ENCODE measurements around the gene PUM2.

PUM2 gene

GRCh38 chr2:20217041-20217970, 133.3 kb downstream of the PUM2 start:
- H3K4me1 ChIP-seq (ENCODE audit: low read length), result peaks cover 15% of the 10 kb centered on the region
- H3K36me3 ChIP-seq (replicated peaks; ENCODE audit: low read depth, low read length), result no peaks in the 10 kb centered on the region
- H3K79me2 ChIP-seq (ENCODE audit: low read length), result no peaks in the 10 kb centered on the region
- H3K27me3 ChIP-seq (ENCODE audit: low read depth, low read length), result peaks cover 11% of the 10 kb centered on the region
- H4K20me1 ChIP-seq (ENCODE audit: insufficient read depth, low read length), result no peaks in the 10 kb centered on the region
- no peak overlapping the region for H3K27ac ChIP-seq (ENCODE audit: low read length)
- H3K9me3 ChIP-seq (ENCODE audit: insufficient read depth, low read length), result no peaks in the 10 kb centered on the region
- H3K9ac ChIP-seq (ENCODE audit: low read length), result no peak overlapping the region
- H3K4me3 ChIP-seq (ENCODE audit: low read length), result no peak overlapping the region
- H2AFZ ChIP-seq (ENCODE audit: low read depth, low read length), result no peak overlapping the region
- H3K4me2 ChIP-seq (ENCODE audit: low read length), result no peak overlapping the region
- no peak for TF ChIP-seq CTCF (IDR thresholded peaks at IDR 0.05; ENCODE audit: low read depth, low read length)

- no peaks in the 10 kb centered on the region for H4K20me1 ChIP-seq (ENCODE audit: insufficient read depth, low read length)
- H3K27ac ChIP-seq (ENCODE audit: low read length), result no peak overlapping the region
- peaks cover 3% of the 10 kb centered on the region; the same call in 1 of the 2 replicates for H3K27me3 ChIP-seq (ENCODE audit: low read depth, low read length)
- TF ChIP-seq CTCF (IDR thresholded peaks at IDR 0.05; ENCODE audit: low read depth, low read length), result no peak
- no peak for TF ChIP-seq EZH2phosphoT487 (IDR thresholded peaks at IDR 0.05; ENCODE audit: low read depth)
- H3K4me2 ChIP-seq (ENCODE audit: low read length), result no peak overlapping the region
- no peaks in the 10 kb centered on the region for H3K79me2 ChIP-seq (ENCODE audit: low read length)
- H3K4me1 ChIP-seq (ENCODE audit: low read length), result peaks cover 15% of the 10 kb centered on the region
- H3K4me3 ChIP-seq (ENCODE audit: low read length), result no peak overlapping the region
- no peaks in the 10 kb centered on the region for H3K9me3 ChIP-seq (ENCODE audit: insufficient read depth, low read length)
- H3K36me3 ChIP-seq (replicated peaks; ENCODE audit: low read depth, low read length), result no peaks in the 10 kb centered on the region
- H3K9ac ChIP-seq (ENCODE audit: low read length), result no peak overlapping the region
- H2AFZ ChIP-seq (ENCODE audit: low read depth, low read length), result no peak overlapping the region
Observed at GRCh38 chr2:20216130-20217025, 134.3 kb downstream of the PUM2 start.

GRCh38 chr2:20215183-20216040, 135.2 kb downstream of the PUM2 start:
- TF ChIP-seq EZH2phosphoT487 (IDR thresholded peaks at IDR 0.05; ENCODE audit: low read depth), result no peak
- TF ChIP-seq CTCF (IDR thresholded peaks at IDR 0.05; ENCODE audit: low read depth, low read length), result no peak
- H3K36me3 ChIP-seq (replicated peaks; ENCODE audit: low read depth, low read length), result no peaks in the 10 kb centered on the region
- H3K9ac ChIP-seq (ENCODE audit: low read length), result no peak overlapping the region
- no peaks in the 10 kb centered on the region for H3K9me3 ChIP-seq (ENCODE audit: insufficient read depth, low read length)
- no peaks in the 10 kb centered on the region for H3K79me2 ChIP-seq (ENCODE audit: low read length)
- H3K27ac ChIP-seq (ENCODE audit: low read length), result no peak overlapping the region
- H3K27me3 ChIP-seq (ENCODE audit: low read depth, low read length), result no peaks in the 10 kb centered on the region
- peaks cover 9% of the 10 kb centered on the region; the same call in 1 of the 2 replicates for H3K4me1 ChIP-seq (ENCODE audit: low read length)
- H4K20me1 ChIP-seq (ENCODE audit: insufficient read depth, low read length), result no peaks in the 10 kb centered on the region
- H3K4me3 ChIP-seq (ENCODE audit: low read length), result no peak overlapping the region
- H3K4me2 ChIP-seq (ENCODE audit: low read length), result no peak overlapping the region
- no peak overlapping the region for H2AFZ ChIP-seq (ENCODE audit: low read depth, low read length)

All from OCI-LY3 (cell line).